NCI-H2227 (cell line): Measurements from ENCODE around the gene FKBP14.
A peak's percentile ranks its signal among the peaks of the same experiment; 100 is the strongest.

ENCODE experiments used
- DNase-seq: peaks from one replicate; lab custom pipeline; 2025; ENCODE audit not compliant: unreplicated experiment; lab: John Stamatoyannopoulos, UW

The FKBP14 gene

DNA sequence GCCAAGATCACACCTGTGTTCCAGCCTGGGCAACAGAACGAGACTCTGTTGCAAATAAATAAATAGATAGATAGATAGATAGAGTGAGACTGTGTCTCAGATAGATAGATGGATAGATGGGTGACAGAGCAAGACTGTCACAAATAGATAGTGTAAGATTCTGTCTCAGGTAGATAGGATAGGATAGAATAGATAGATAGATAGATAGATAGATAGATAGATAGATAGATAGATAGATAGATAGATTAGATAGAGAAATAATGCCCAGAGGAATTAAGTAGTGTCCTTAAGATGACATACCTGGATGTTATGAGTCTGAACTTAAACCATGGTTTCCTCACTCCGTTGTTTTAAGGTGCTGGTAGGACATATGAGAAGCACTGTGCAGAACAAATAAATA lies 9.7 kb upstream of the FKBP14 start:
- DNase-seq: no peak

DNA sequence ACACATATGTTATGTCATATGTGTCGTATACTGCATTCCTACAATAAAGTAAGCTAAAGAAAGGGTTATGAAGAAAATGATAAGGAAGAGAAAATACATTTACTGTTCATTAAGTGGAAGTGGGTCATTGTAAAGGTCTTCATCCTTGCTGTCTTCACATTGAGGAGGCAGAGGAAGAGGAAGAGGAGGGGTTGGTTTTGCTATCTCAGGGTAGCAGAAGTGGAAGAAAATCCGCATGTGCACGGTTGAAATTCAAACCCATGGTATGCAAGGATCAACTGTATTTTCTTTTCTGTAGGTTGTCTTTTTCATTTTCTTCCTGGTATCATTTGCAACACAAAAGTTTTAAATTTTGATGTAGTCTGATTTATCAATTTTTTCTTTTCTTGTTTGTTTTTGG lies 8.0 kb upstream of the FKBP14 start:
- DNase-seq: no peak

DNA sequence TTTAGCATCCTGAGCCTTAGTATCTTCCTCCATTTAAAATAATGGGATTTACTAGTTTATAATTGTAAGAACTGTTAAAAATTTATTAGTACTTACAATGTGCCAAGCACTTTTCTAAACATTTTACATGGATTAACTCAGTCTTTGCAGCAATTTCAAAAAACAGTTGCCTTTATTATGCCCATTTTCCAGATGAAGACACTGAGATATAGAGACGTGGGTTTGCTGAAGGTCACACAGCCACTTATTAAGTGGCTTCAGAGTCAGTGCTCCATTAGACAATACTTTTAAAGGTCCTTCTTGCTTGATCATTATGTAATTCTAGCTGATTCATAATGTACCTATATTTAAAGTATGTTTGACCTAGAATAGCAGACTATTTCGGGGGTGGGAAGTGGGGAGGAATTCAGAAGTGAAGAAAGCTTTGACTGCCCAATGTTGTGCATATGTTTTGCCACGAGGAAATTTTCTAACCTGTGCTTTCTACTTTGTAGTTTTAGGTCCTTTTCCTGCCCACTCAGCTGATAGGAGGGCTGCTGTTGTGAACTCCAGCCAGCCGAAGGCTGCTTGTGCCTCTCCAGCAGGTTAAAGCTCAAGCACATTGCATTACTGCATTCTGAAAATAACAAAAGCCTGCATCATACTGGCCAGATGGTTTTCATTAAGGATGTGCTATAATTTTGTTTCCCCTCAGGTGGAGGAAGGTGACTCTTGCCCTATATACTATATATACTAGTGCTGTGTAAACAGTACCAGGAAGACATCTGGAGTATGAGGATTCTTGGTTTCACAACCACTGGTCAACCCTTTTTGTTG lies 6.0 kb upstream of the FKBP14 start:
- DNase-seq: peak; percentile 63

DNA sequence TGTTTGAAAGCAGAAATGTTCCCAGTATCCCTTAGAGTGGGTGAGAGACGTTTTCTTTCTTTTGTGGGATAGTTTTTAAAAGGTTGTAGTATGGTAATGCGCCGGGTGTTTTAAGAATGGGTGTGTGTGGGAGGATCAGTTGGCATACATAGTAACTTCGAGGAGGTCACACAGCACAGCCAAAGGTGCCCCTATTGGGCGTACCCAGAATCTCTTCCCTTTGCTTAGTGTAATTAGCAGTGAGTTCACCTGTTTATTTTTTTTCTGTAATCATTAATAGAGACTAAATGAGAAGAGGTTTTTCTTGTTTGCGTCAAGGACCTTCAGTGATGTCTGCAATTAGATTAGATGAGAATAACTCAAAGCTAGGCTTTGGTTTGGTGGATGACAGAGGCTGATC lies 3.2 kb upstream of the FKBP14 start:
- DNase-seq: no peak

DNA sequence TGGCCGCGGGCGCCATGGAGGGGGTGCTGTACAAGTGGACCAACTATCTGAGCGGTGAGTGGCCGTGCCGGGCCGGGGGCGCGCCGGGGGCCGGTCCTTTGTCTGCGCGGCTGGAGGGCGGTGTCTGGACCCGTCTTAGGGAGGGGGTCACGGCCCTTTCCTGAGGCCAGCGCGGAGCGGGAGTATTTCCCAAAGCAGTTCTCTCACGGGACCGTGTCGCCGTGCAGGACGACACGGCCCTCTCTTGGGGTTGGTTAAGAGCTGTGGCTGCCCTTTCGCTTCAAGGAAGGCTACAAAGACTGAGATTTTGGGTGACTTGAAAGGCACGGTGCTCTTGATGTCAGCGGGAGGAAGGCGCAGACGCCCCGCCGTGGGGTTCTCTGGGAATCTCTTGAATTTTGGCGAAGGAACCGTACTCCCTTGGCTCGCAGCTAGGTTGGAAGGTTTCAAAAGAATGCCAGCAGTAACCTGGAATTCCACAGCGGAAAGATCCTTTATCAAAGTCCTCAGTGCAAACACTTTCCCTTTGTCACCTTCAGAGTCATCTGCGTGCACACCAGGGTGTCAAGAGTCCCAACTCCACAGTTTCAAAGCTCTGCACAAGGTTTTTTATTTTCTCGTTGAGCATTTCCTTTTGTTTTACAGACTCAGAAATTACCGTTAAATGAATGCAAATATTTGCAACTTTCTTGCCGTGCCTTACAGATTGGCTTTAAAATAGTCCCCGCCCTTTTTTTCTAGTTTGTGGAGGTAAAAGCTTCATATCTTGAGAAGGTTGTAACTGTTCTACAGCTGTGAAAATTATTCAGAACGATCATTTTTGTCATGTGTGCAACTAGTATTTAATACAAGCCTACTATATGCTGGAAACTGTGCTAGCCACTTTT lies 2.5 kb upstream of the FKBP14 start:
- DNase-seq: no peak

DNA sequence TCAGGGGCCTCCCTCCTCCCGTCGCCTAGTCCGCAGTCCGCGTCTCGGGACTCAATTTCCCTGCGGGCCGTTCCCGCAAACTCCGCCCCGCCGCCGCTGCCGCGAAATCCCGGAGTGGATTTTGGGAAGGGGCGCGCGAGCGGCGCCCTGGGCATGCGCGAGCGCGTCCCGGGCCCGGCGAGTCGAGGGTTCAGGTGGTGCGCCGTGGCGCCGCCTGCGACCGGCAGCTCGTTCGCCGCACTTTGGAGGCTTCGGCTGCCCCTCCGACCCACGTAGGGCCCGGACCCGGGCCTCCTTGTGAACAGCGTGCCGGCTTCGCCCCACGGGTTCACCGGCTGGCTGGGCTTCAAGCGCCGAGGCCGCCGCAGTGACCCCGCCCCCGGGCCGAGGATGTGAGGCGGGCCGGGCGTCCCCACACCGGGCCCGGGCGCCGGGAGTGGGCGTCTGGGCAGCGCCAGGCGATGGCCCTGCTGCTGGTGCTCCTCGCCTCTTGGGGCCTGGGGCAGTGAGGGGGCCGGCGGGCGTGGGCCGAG lies 1.8 kb upstream of the FKBP14 start, which contains the start of gene PLEKHA8:
Gene PLEKHA8 (plus strand): TSS at position 197 of the 533 bp plus-strand sequence. CDS start 351 bp downstream, outside the sequence.
- peak; percentile 92 for DNase-seq

GRCh38 chr7:30027740-30028215 lies 1.3 kb upstream of the FKBP14 start:
- DNase-seq: no peak

GRCh38 chr7:30027065-30027456 lies 559 bp upstream of the FKBP14 start:
- peak; percentile 12 for DNase-seq

- DNase-seq: no peak
Observed at GRCh38 chr7:30023524-30023923, 3.0 kb downstream of the FKBP14 start.

DNA sequence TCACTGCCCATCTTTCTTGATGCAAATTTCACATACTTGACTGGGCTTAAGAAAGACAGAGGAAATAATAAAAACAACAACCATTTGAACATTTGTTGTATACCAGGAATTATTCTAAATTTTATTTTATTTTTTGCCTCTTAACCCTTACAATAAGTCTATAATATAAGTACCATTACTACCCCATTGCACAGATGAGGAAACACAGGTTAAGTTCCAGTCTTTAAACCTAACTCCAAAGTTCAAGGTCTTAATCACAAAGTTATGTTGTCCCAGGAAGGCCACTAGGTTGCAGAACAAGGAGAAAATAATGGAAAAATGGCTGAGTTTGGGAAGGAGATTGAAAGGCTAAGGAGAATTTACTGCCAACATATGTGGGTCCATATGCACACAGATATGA lies 3.5 kb downstream of the FKBP14 start:
- no peak for DNase-seq

DNA sequence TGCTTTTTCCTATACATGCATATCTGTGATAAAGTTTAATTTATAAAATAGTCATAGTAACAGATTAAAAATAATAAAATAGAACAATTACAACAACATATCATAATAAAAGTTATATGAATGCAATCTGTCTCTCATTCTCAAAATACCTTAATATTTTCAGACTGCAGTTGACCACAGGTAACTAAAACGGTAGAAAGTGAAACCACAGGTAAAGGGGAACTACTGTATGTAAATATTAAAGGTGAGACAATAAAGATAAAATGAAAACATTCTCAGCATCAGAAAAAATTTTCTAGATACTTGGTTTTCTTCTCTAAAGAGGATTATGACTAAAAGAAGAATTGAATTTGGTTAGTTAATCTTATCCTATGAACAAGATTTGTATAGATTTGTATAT lies 6.0 kb downstream of the FKBP14 start:
- no peak for DNase-seq

DNA sequence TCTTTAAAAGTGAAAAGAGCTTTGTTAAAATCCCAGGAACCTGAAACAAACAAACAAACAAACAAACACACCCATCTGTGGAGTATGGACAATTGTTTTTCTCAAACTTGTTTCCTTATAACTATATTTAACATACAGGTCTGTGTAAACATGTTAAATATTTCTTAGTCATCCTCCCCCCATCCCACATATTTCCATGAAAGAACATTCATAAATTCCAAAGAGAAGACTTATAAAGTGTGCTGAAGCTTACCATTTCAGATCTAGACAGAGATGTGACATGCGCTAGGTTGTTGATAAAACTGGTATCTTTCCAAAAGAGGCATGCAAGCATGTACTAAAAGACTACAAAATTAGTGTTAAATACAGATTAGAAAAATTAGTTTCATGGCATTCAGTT lies 6.5 kb downstream of the FKBP14 start:
- DNase-seq: no peak

GRCh38 chr7:30019387-30019786 lies 7.1 kb downstream of the FKBP14 start:
- DNase-seq: no peak

DNA sequence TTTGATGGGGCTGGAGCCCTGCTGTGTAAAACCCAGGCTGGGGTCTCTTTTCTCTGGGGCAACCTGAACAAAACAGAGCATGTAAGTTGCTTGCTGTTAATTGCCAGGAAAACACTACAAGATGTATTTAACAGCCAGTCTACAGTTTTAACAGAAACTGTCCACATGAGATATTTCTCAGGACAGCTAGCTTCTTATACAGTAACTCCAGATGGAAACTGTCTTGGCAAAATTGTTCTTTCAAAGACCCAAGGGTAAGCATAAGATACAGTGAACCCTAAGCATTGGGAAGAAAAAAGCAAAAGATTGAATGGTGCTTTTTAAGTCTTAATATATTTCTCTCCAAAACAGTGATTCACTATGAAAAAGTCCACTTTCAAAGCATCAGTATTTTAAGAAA lies 8.1 kb downstream of the FKBP14 start:
- DNase-seq: no peak

GRCh38 chr7:30012757-30013156 lies 13.7 kb downstream of the FKBP14 start:
- no peak for DNase-seq

- DNase-seq: no peak
Observed at GRCh38 chr7:30010021-30010420, 16.5 kb downstream of the FKBP14 start.

DNA sequence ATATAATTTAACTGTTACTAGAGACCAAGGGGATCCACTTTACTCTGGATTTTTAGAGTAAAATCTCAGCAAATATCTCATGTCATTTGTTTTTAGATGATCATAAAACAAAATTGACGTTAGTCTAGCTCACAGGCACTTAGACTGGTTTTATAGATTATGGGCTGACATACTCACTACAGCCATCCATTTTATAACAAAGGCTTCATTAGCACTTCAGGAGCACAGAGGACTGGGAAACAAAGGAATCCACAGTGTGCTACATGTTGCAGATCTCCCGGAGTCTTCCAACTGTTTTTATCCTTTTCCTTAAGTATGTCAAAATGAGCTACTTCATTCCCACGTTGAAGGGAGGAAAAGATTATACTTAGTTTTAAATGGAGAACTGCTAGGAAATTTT lies 21.0 kb downstream of the FKBP14 start:
- peak; percentile 11 for DNase-seq

- DNase-seq: no peak
Observed at GRCh38 chr7:30003098-30003497, 23.4 kb downstream of the FKBP14 start.

DNA sequence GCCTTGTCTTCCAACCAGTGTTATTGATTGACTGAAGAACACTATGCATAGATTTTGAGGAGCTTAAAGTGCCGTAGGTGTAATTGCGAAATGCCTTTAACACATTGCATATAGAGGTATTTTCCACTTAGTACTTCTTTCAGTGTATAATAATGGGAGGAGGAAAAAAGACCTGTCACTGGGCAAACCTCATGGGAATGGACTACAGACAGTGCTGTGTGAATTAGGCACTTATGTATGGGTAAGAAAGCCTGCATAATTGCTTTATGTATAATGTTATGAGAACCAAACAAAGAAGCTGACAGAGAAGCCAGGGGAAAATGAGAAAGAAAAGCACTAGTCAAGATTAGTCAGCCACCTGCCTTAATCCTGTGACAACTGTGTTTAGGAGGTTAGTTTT lies 24.5 kb downstream of the FKBP14 start:
- peak; percentile 8 for DNase-seq

- DNase-seq: no peak
Observed at GRCh38 chr7:29998489-29998888, 28.0 kb downstream of the FKBP14 start.

DNA sequence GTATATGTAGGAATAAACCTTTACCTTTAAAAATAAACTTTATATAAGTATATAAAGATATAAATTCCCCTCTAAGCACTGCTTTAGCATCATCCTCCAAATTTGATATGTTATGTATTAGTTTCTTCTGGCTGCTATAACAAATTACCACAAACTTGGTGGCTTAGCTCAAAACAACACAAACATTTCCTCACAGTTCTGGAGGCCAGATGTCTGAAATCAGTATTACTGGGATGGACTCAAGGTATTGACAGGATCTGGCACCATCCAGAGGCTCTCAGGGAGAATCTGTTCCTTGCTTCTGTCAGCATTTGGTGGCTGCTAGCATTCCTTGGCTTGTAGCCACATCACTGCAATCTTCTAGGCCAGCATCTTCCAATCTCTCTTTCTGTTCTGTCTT lies 30.2 kb downstream of the FKBP14 start:
- no peak for DNase-seq

DNA sequence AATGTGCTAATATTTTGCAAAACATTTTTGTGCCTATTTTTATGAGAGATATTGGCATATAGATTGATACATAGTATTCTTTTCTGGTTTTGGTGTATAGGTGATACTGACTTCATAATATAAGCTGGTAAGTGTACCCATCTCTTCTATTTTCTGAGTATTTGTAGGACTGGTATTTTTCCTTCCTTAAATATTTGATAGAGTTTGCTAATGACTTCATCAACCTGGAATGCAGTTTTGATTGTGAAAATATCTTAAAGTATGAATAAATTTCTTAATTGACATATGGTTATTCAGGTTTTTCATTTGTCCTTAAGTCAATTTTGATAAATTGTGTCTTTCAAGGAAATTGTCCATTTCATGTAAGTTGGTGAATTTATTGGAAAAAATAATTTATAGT lies 30.9 kb downstream of the FKBP14 start:
- no peak for DNase-seq
